Measurements from ENCODE around the gene DGUOK. TPM values are rescaled to one million over a fixed set of nuclear protein-coding genes. Genes with fewer than 3 reads are reported as not detected.
A peak's percentile ranks its signal among the peaks of the same experiment; 100 is the strongest.
"Not testable (repeated sequence)": the region's sequence is repeated elsewhere in the genome, so short reads cannot be mapped to it uniquely, and the experiment has no call there.

Gene DGUOK
- total RNA-seq, 2 experiments from 2014 or later = 96.8 to 97.1 TPM

GRCh38 chr2:73925853-73926492 lies 707 bp upstream of the DGUOK start:
- peak overlapping the region; percentile 90 for H3K27ac Mint-ChIP-seq
- peaks cover 21% of the 10 kb centered on the region for H3K36me3 Mint-ChIP-seq

DNA sequence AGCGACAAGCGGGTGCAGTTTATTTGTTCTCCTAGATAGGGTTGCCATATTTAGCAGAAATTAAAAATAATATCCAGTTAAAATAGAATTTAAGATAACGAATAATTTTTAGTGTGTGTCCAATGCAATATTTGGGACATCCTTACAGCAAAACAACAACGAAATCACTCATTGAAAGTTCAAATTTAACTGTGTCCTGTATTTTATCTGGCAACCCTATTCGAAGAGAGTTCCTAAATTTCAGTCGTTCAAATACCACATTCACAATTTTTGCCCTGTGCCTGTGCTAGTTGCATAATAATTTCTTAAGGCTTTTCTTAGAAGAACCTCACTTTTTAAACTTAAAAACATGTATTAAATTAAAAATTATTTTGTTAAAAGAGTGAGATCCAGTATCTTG lies 664 bp downstream of the DGUOK start:
- H3K4me3 Mint-ChIP-seq = peak overlapping the region; percentile 89
- no peak for DNase-seq
- H3K27me3 Mint-ChIP-seq = no peaks in the 10 kb centered on the region
- H3K9me3 Mint-ChIP-seq = no peaks in the 10 kb centered on the region
- H3K4me1 Mint-ChIP-seq = peaks cover 58% of the 10 kb centered on the region
- H3K36me3 Mint-ChIP-seq = peaks cover 23% of the 10 kb centered on the region
- peak overlapping the region; percentile 95 for H3K27ac Mint-ChIP-seq

More at GRCh38 chr2:73925853-73926492, 707 bp upstream of the DGUOK start:
- Mint-ChIP-seq H3K4me1 (peaks cover 46% of the 10 kb centered on the region), H3K4me3 (peak overlapping the region; percentile 73), H3K9me3 (no peaks in the 10 kb centered on the region), H3K27me3 (no peaks in the 10 kb centered on the region)
- no peak for DNase-seq

- H3K27me3 Mint-ChIP-seq = no peaks in the 10 kb centered on the region
- peaks cover 30% of the 10 kb centered on the region for H3K36me3 Mint-ChIP-seq
- peaks cover 69% of the 10 kb centered on the region for H3K4me1 Mint-ChIP-seq
- peak overlapping the region; percentile 57 for H3K27ac Mint-ChIP-seq
- peak overlapping the region; percentile 68 for H3K4me3 Mint-ChIP-seq
- DNase-seq = no peak
- H3K9me3 Mint-ChIP-seq = no peaks in the 10 kb centered on the region
Observed at GRCh38 chr2:73928963-73929347, 2.3 kb downstream of the DGUOK start.

DNA sequence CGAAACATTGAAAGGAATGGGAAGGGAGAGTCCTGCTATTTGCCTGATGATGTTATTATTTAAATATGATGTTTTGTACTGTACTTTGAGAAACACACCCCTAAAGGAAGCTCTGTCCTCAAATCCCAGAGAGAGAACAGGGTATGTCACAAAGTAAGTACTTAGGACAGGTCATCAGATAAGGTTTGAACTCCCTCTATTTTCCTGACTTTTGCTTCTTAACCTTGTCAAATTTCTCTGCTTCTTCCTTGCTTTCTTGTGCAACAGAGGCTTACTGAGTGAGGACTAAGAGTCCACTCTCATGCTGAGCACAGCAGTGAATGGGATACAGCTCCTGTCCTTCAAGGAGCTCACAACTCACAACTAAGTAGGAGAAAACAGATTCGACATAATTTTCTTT lies 3.7 kb downstream of the DGUOK start:
- Mint-ChIP-seq H3K36me3 (peaks cover 31% of the 10 kb centered on the region), H3K9me3 (no peaks in the 10 kb centered on the region), H3K27ac (no peak overlapping the region), H3K27me3 (no peaks in the 10 kb centered on the region), H3K4me1 (peaks cover 67% of the 10 kb centered on the region), H3K4me3 (no peak overlapping the region)
- DNase-seq = no peak

DNA sequence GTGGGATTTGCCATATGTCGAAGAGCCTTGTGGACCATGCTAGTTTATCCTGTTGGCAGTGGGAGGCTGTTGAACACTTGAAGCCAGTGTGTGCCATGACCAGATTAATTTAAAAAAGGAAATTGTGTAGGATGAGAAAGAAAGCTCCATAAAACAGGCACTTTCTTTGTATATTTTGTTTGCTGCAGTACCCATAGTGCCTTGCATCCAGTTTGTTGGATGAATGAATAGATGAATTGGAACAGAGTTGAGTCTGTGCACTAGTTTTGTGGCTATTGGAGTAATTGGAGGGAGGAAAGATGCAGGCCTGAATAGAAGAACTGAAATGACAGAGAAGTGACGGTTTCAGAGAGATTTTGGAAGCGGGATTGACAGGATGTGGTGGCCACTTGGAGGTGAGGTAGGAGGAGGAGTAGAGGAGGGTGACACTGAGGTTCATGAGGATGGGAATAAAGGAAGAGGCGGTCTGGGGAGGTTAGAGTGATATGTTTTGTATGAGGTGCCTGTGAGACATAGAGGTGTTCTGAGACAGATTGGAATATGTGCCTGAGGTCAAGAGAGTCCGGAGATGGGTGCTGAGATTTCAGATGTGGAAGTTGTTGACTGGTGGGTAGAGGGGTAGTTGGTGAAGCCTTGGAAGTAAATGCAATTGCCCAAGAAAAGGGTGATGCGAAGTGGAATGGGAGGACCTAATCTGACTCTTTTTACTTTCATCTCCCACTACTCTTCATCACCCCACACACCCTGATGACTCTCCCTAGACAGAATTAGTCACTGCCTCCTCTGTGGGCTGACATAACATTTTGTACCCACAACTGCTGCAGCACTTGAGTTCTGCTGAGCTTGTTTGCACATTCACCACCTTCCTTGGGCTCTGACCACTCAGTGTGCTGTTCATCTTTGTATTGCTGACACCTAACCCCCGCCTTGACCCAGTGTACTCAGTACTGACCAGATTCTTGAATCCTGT lies 5.1 kb downstream of the DGUOK start:
- peak overlapping the region; percentile 74 for H3K27ac Mint-ChIP-seq
- no peaks in the 10 kb centered on the region for H3K27me3 Mint-ChIP-seq
- H3K36me3 Mint-ChIP-seq = peaks cover 38% of the 10 kb centered on the region
- peak; percentile 55 for DNase-seq
- H3K9me3 Mint-ChIP-seq = no peaks in the 10 kb centered on the region
- H3K4me3 Mint-ChIP-seq = peak overlapping the region; percentile 11
- peaks cover 71% of the 10 kb centered on the region for H3K4me1 Mint-ChIP-seq

- Mint-ChIP-seq H3K4me1 (peaks cover 79% of the 10 kb centered on the region), H3K27ac (peak overlapping the region; percentile 74), H3K4me3 (no peak overlapping the region), H3K36me3 (peaks cover 48% of the 10 kb centered on the region), H3K9me3 (no peaks in the 10 kb centered on the region), H3K27me3 (no peaks in the 10 kb centered on the region)
- no peak for DNase-seq
Observed at GRCh38 chr2:73933194-73933593, 6.5 kb downstream of the DGUOK start.

- DNase-seq = no peak
- Mint-ChIP-seq H3K27me3 (no peaks in the 10 kb centered on the region), H3K27ac (no peak overlapping the region), H3K4me1 (peaks cover 80% of the 10 kb centered on the region), H3K36me3 (peaks cover 49% of the 10 kb centered on the region), H3K9me3 (no peaks in the 10 kb centered on the region), H3K4me3 (no peak overlapping the region)
Observed at GRCh38 chr2:73935641-73936040, 9.0 kb downstream of the DGUOK start.

GRCh38 chr2:73937103-73937885 lies 10.6 kb downstream of the DGUOK start:
- DNase-seq = no peak
- Mint-ChIP-seq H3K27me3 (no peaks in the 10 kb centered on the region), H3K9me3 (no peaks in the 10 kb centered on the region), H3K27ac (no peak overlapping the region), H3K4me1 (peaks cover 76% of the 10 kb centered on the region), H3K4me3 (no peak overlapping the region), H3K36me3 (peaks cover 54% of the 10 kb centered on the region)

DNA sequence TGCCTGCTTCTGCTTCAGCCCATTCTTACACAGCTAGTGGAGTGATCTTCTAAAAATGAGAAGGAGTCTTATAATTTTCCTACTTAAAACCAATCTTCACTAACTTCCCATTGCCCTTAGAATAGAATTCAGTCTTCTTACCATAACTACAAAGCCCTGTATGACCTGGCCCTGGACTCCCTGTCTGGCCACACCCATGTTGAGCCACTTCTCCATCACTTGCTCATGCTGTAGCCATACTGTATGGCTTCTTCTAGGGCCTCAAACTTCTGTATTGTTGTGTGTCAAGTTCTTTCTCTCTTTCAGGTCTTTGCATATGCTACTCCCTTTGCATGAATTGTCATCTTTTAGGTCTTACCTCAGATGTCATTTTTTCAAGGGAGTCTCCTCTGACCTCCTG lies 11.2 kb downstream of the DGUOK start:
- DNase-seq = no peak
- H3K9me3 Mint-ChIP-seq = no peaks in the 10 kb centered on the region
- H3K4me3 Mint-ChIP-seq = no peak overlapping the region
- H3K27me3 Mint-ChIP-seq = no peaks in the 10 kb centered on the region
- no peak overlapping the region for H3K27ac Mint-ChIP-seq
- peaks cover 59% of the 10 kb centered on the region for H3K36me3 Mint-ChIP-seq
- H3K4me1 Mint-ChIP-seq = peaks cover 76% of the 10 kb centered on the region

DNA sequence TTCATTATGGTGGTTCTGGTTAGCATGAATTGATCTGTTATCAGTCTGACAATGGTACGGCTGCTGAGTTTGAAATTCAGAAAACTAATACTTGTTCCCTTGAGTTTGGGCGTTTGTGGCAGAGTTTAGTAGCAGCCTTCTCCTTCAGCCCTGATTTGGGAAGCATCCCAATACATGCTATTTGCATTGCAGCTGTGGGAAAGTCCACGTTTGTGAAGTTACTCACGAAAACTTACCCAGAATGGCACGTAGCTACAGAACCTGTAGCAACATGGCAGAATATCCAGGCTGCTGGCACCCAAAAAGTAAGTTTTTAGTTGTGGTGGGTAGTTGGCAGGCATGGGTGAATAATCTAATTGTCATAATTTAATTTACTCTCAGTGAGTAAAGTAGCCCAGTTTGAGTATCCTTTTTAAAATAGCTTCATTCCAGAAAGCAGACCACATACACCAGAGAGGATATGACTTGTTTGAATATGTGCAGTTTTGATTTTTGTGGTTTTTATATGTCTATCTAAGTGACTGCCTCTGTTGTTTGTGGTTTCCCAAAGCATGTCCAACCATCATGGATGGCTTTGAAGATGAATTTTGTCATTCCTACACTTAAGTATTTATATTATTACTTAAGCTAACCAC lies 12.2 kb downstream of the DGUOK start:
- Mint-ChIP-seq H3K36me3 (peaks cover 61% of the 10 kb centered on the region), H3K4me3 (no peak overlapping the region), H3K27ac (peak overlapping the region; percentile 61), H3K4me1 (peaks cover 73% of the 10 kb centered on the region), H3K9me3 (no peaks in the 10 kb centered on the region), H3K27me3 (no peaks in the 10 kb centered on the region)
- DNase-seq = no peak

DNA sequence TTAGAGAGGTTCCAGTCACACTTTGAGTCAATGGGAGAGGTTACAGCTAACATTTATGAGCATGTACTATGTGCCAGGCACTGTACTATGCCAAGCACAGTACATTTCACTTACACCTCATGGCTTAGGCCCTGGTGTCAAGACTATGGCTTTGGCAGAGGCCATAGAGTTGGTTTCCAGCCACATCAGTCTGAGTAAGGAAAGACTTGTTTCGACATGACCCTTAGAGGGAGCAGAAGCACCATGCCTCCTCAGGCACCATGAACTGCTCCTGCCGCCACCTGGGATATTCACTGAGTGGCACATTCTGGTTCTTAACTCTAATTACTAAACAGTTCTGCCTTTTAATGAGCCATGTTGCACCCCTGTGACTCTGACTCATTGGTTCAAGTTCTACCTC lies 12.7 kb downstream of the DGUOK start:
- Mint-ChIP-seq H3K4me1 (peaks cover 77% of the 10 kb centered on the region), H3K27me3 (no peaks in the 10 kb centered on the region), H3K9me3 (no peaks in the 10 kb centered on the region), H3K36me3 (peaks cover 66% of the 10 kb centered on the region), H3K4me3 (no peak overlapping the region), H3K27ac (peak overlapping the region; percentile 28)
- no peak for DNase-seq

DNA sequence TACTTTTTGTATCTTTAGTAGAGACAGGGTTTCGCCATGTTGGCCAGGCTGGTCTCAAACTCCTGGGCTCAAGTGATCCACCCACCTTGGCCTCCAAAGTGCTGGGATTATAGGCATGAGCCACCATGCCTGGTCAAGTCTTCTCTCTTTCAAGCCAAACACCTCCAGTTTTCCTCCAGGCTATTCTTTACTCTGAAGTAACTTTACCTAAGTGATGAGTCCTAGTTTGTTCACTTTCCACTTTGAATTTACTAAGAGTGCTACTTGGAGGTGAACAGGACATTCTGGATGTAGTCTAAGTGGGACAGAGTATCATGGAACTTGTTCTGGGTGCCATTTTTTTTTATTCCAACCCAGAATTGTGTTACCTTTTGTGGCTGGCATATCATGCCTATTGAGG lies 13.4 kb downstream of the DGUOK start:
- Mint-ChIP-seq H3K4me1 (peaks cover 83% of the 10 kb centered on the region), H3K36me3 (peaks cover 71% of the 10 kb centered on the region)
- H3K9me3 Mint-ChIP-seq = not testable (repeated sequence)

GRCh38 chr2:73942664-73943063 lies 16.0 kb downstream of the DGUOK start:
- Mint-ChIP-seq H3K4me1 (peaks cover 85% of the 10 kb centered on the region), H3K4me3 (no peak overlapping the region), H3K27me3 (no peaks in the 10 kb centered on the region), H3K36me3 (peaks cover 65% of the 10 kb centered on the region), H3K9me3 (no peaks in the 10 kb centered on the region), H3K27ac (peak overlapping the region; percentile 43)
- no peak for DNase-seq

More for the DNA sequence above, 13.4 kb downstream of the DGUOK start:
- DNase-seq, H3K27me3 Mint-ChIP-seq, H3K4me3 Mint-ChIP-seq, H3K27ac Mint-ChIP-seq: not testable (repeated sequence)

- H3K27me3 Mint-ChIP-seq = no peaks in the 10 kb centered on the region
- H3K36me3 Mint-ChIP-seq = peaks cover 56% of the 10 kb centered on the region
- peak overlapping the region; percentile 3 for H3K4me3 Mint-ChIP-seq
- H3K4me1 Mint-ChIP-seq = peaks cover 84% of the 10 kb centered on the region
- H3K27ac Mint-ChIP-seq = peak overlapping the region; percentile 39
- DNase-seq = peak; percentile 36
- no peaks in the 10 kb centered on the region for H3K9me3 Mint-ChIP-seq
Observed at GRCh38 chr2:73944714-73945113, 18.0 kb downstream of the DGUOK start.
